GM12891 (cell line): ENCODE measurements around the gene COL5A3. TPM values are rescaled to one million over a fixed set of nuclear protein-coding genes. Genes with fewer than 3 reads are reported as not detected.

ENCODE experiments used
- DNase-seq: peaks from one replicate; pipeline ENCODE4 v3.0.0; 2011; ENCODE audit warnings: low spot score; ENCODE audit not compliant: insufficient read length
- FAIRE-seq: peaks from 2 replicates; lab custom pipeline; 2011; peaks lifted over from hg19 to GRCh38; lab: Jason Lieb, UNC
- PAX5 ChIP-seq: IDR thresholded peaks from 2 replicates; pipeline ENCODE4 v1.6.1; 2011; ENCODE audit warnings: low read length, moderate library complexity, mild to moderate bottlenecking; ENCODE audit not compliant: insufficient read depth, severe bottlenecking
- POLR2A ChIP-seq: IDR thresholded peaks from 2 replicates; pipeline ENCODE4 v1.6.1; 2011; ENCODE audit warnings: low read depth, low read length, control low read depth
- POLR2AphosphoS5 ChIP-seq: IDR thresholded peaks from 2 replicates; pipeline ENCODE4 v1.6.1; 2011; ENCODE audit warnings: low read depth, low read length, control low read depth
- POU2F2 ChIP-seq: IDR thresholded peaks from 2 replicates; pipeline ENCODE4 v1.6.1; 2011; ENCODE audit warnings: low read depth, mild to moderate bottlenecking, control low read depth, low read length, moderate library complexity
- SPI1 ChIP-seq: IDR thresholded peaks from 2 replicates; pipeline ENCODE4 v1.6.1; 2011; ENCODE audit warnings: low read depth, low read length, control low read depth
- TAF1 ChIP-seq: IDR thresholded peaks from 2 replicates; pipeline ENCODE4 v1.6.1; 2011; ENCODE audit warnings: low read depth, low read length, control low read depth
- polyA plus RNA-seq: library from polyadenylated mRNA; unstranded; fragments of >200 nt; gene quantifications from one replicate; pipeline ENCODE4 v1.2.1, GENCODE V29; 2012; ENCODE audit warnings: low read depth, missing spikeins, inconsistent platforms; ENCODE audit not compliant: missing spikeins

Gene COL5A3
- polyA plus RNA-seq, result 0.24 TPM

GRCh38 chr19:10010247-10010691, at the start of gene COL5A3:
Gene COL5A3 (minus strand): TSS chr19:10010504. CDS start chr19:10010385, 119 bp downstream.
- no peak for FAIRE-seq
- TF ChIP-seq POLR2AphosphoS5 (no peak), POU2F2 (no peak), PAX5 (no peak), POLR2A (no peak), TAF1 (no peak), SPI1 (no peak)
- no peak for DNase-seq

DNA sequence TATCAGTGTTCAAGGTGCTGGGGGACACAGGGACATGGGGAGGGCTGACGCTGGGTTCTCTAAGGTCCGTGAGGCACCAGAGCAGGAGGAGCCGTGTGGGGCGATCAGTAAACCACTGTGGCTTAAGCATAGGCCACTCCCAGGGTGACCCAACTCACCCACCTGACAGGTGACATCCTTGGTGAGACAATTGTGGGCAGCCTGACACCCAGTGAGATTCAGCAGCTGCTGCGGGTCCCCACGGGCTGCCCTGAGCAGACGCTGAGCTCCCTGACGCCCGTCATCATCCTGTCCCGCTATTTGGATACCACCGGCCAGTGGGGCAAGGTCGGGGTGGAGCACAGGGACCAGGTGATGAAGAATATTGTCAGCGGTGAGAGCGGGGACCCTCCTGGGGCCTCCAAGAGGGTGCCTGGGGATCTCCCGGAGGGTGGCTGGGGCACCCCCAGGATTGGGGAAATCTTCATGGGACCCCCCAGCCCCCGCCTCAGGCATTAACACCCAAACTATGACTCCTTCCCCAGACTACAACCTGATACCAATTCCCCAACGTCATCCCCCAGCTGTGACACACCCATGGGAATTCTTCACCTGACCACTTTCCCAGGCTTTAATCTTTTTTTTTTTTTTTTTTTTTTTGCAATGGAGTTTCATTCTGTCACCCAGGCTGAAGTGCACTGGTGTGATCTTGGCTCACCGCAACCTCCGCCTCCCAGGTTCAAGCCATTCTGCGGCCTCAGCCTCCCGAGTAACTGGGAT, 42.5 kb upstream of the COL5A3 start:
- TF ChIP-seq SPI1 (no peak), POU2F2 (no peak), TAF1 (no peak), PAX5 (no peak), POLR2A (no peak), POLR2AphosphoS5 (no peak)
- DNase-seq (no peak), FAIRE-seq (no peak)

- TF ChIP-seq TAF1 (no peak), SPI1 (no peak), PAX5 (no peak), POU2F2 (no peak), POLR2A (no peak), POLR2AphosphoS5 (no peak)
- DNase-seq, result no peak
- FAIRE-seq, result no peak
Observed at GRCh38 chr19:10049626-10050025, 39.3 kb upstream of the COL5A3 start.

GRCh38 chr19:10045371-10045770, 35.1 kb upstream of the COL5A3 start:
- TF ChIP-seq POLR2AphosphoS5 (no peak), PAX5 (no peak), TAF1 (no peak)
- no peak for FAIRE-seq
- no peak for DNase-seq

GRCh38 chr19:10044390-10044789, 34.1 kb upstream of the COL5A3 start:
- FAIRE-seq, result no peak
- DNase-seq, result no peak

GRCh38 chr19:10043286-10043927, 33.1 kb upstream of the COL5A3 start:
- FAIRE-seq (no peak), DNase-seq (no peak)
- TF ChIP-seq POU2F2, result no peak
- no peak for TF ChIP-seq POLR2A
- no peak for TF ChIP-seq SPI1
- no peak for TF ChIP-seq POLR2AphosphoS5
- TF ChIP-seq PAX5, result no peak
- no peak for TF ChIP-seq TAF1

More at GRCh38 chr19:10044390-10044789, 34.1 kb upstream of the COL5A3 start:
- TF ChIP-seq POLR2A (no peak), SPI1 (no peak), PAX5 (no peak), POLR2AphosphoS5 (no peak), TAF1 (no peak), POU2F2 (no peak)

DNA sequence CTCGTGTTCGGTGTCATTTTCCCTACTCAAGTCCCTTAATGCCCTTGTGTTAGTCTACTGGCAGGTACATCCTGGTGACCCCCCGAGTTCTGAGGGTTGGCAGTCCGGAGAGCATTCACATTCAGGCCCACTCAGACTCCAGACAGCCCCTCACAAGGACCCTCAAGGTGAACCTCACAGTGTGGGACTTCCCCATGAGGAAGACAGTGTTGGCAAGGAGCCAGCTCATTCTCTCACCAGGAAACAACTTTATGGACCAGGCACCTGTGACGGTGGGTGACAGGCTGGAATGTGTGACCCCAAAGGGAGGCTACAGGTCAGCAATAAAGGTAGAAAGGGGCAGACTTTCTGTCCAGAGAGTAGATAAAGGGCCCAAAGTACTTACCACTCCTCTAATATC, 27.5 kb upstream of the COL5A3 start:
- FAIRE-seq (no peak), DNase-seq (no peak)
- TF ChIP-seq POLR2AphosphoS5 (no peak), SPI1 (no peak), TAF1 (no peak), POU2F2 (no peak), PAX5 (no peak), POLR2A (no peak)

GRCh38 chr19:10037367-10037766, 27.1 kb upstream of the COL5A3 start:
- FAIRE-seq (no peak), DNase-seq (no peak)
- no peak for TF ChIP-seq TAF1
- TF ChIP-seq POLR2A, result no peak
- no peak for TF ChIP-seq POU2F2
- TF ChIP-seq PAX5, result no peak
- TF ChIP-seq POLR2AphosphoS5, result no peak
- TF ChIP-seq SPI1, result no peak

DNA sequence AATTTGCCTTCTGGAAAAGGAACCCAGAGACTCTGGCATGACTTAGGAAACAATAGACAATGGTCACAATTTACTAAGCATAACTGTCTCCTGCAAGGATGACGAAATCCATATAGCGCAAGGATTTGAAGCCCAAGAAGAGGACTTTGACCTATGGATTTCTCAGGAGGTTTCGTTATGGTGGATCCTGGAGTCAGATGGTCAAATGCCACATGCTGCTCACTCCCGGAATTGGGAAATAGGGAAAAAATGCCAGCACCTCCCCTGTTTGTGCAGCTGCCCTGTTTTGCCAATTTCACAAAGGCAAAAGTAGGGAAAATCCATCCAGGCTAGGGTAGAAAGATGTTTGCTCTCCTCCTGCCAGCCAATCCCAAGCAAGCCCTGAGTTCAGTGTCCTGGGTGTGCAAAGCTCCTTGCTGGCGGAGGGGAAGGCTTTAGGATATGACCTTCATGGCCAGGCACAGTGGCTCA, 26.3 kb upstream of the COL5A3 start:
- FAIRE-seq, result no peak
- TF ChIP-seq TAF1 (no peak), POLR2AphosphoS5 (no peak), PAX5 (no peak), POU2F2 (no peak), SPI1 (no peak), POLR2A (no peak)
- DNase-seq, result no peak
